ENCODE data around the gene DSE. TPM values are rescaled to one million over a fixed set of nuclear protein-coding genes. Genes with fewer than 3 reads are reported as not detected.
"Not testable (repeated sequence)": the region's sequence is repeated elsewhere in the genome, so short reads cannot be mapped to it uniquely, and the experiment has no call there.

Gene DSE
- total RNA-seq, 1 experiment from 2014 or later, result 43.3 TPM

DNA sequence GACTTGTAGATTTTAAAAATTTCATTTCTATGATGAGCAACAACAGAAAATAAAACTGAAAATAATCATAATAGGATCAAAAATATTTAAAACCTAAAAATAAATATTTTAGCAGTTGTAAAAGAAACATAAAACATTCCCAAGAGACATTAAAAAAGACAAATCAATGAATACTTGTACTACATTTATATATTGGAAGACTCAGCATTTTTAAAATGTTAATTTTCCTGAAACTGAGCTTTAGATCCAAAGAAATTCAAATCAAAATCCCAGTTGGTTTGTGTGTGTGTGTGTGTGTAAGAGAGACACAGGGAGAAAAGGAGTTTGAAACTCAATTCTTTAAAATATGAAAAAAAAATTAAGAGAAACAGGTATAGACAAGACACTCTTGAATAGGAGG lies 38.7 kb upstream of the DSE start:
- Histone ChIP-seq H3K4me1 (replicated peaks; ENCODE audit: insufficient read depth) (no peaks in the 10 kb centered on the region), H3K9me2 (ENCODE audit: insufficient read depth) (no peaks in the 10 kb centered on the region), H3K36me3 (ENCODE audit: low read depth) (no peaks in the 10 kb centered on the region), H3K9me3 (ENCODE audit: insufficient read depth, low read depth) (no peaks in the 10 kb centered on the region), H3K27me3 (ENCODE audit: insufficient read depth, low read depth) (no peaks in the 10 kb centered on the region), H2AFZ (no peak overlapping the region), H3K27ac (no peak overlapping the region), H4K20me1 (ENCODE audit: insufficient read depth) (no peaks in the 10 kb centered on the region), H3K4me3 (no peak overlapping the region), H3K79me2 (ENCODE audit: low read depth) (no peaks in the 10 kb centered on the region), H3K4me2 (no peak overlapping the region), H3F3A (ENCODE audit: insufficient read depth, low read depth) (no peaks in the 10 kb centered on the region)
- DNase-seq, result no peak
- TF ChIP-seq CTCF (conservative IDR thresholded peaks at IDR 0.05), result no peak
- no peak for TF ChIP-seq EZH2 (IDR thresholded peaks at IDR 0.05; ENCODE audit: low read depth)
- no TSS peak for BruUV-seq (replicated peaks)
- ChIA-PET POLR2A (ENCODE audit: unreplicated experiment) (no interaction called here), CTCF (no interaction called here)
- intact Hi-C loops (cut with micrococcal nuclease; ENCODE audit: unreplicated experiment), result no loop called here

- H4K20me1 ChIP-seq (ENCODE audit: insufficient read depth); H3K27ac ChIP-seq; H3K4me1 ChIP-seq (replicated peaks; ENCODE audit: insufficient read depth); POLR2A ChIA-PET (ENCODE audit: unreplicated experiment); H3K27me3 ChIP-seq (ENCODE audit: insufficient read depth, low read depth); BruUV-seq (replicated peaks); DNase-seq; H3K79me2 ChIP-seq (ENCODE audit: low read depth); H3K9me2 ChIP-seq (ENCODE audit: insufficient read depth); H3K4me3 ChIP-seq; H3F3A ChIP-seq (ENCODE audit: insufficient read depth, low read depth); H3K4me2 ChIP-seq; intact Hi-C loops (cut with micrococcal nuclease; ENCODE audit: unreplicated experiment); CTCF ChIA-PET; H3K9me3 ChIP-seq (ENCODE audit: insufficient read depth, low read depth); H3K36me3 ChIP-seq (ENCODE audit: low read depth); H2AFZ ChIP-seq: not testable (repeated sequence)
Observed at GRCh38 chr6:116334638-116335409, 35.9 kb upstream of the DSE start.

DNA sequence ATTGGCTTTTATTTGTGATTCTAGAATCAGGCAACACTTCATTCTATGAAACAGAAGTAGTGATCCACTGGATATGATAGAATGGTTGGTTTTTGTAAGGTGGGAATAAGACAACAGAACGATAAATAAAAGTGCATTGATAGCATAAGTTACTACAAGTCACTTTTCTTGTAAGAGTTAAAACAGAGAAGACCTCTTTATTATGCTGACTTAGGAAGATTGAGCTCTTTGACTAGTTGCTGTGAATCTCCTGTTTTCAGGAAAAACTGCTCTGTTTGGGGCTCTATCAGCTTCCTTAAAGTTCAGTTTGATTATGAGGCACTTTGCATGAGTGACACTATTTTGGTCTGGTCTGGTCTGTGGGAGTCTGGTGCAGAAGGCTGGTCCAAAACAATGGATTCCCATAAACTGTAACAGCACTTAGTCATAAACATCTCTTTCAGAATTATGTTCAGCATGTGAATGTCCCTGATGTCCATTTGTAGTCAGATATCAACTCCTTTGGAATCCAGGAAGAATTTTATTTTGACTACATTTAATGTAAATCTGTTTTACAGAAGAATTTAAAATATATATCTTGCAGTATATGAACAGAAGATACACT lies 35.0 kb upstream of the DSE start:
- Histone ChIP-seq H3K9me2 (ENCODE audit: insufficient read depth) (no peaks in the 10 kb centered on the region), H3K79me2 (ENCODE audit: low read depth) (no peaks in the 10 kb centered on the region), H3F3A (ENCODE audit: insufficient read depth, low read depth) (no peaks in the 10 kb centered on the region), H3K27ac (no peak overlapping the region), H3K27me3 (ENCODE audit: insufficient read depth, low read depth) (no peaks in the 10 kb centered on the region), H3K9me3 (ENCODE audit: insufficient read depth, low read depth) (no peaks in the 10 kb centered on the region), H3K4me3 (no peak overlapping the region), H3K4me2 (no peak overlapping the region), H3K36me3 (ENCODE audit: low read depth) (no peaks in the 10 kb centered on the region), H2AFZ (no peak overlapping the region), H3K4me1 (replicated peaks; ENCODE audit: insufficient read depth) (no peaks in the 10 kb centered on the region), H4K20me1 (ENCODE audit: insufficient read depth) (no peaks in the 10 kb centered on the region)
- DNase-seq, result no peak
- POLR2A ChIA-PET (ENCODE audit: unreplicated experiment), result no interaction called here
- no peak for TF ChIP-seq EZH2 (IDR thresholded peaks at IDR 0.05; ENCODE audit: low read depth)
- TF ChIP-seq CTCF (conservative IDR thresholded peaks at IDR 0.05), result no peak
- CTCF ChIA-PET, result no interaction called here
- intact Hi-C loops (cut with micrococcal nuclease; ENCODE audit: unreplicated experiment), result no loop called here
- no TSS peak for BruUV-seq (replicated peaks)

Measured in PC-9 (cell line).